ENCODE data around the gene LRRC31.

DNA sequence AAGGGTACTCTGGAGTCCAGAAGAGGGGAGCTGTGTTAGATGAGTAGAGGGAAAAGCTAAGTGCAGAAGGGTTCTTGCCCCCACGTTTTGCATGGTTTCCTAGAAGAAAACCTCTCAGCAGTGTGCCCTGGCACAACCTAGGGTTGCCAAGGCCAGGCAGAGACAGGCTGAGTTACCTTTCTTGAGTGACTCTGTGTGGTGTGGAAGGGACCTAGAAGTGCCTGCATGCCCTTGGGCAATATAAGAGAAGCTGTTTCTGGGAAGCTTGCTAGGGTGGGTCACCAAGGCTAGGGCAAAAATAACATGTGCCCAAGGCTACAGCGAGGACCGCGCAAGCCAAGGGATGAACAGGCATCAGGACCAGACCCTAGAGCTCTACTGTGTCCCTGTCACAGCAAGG is 38.2 kb upstream of the LRRC31 start:
- TF ChIP-seq POLR2A (IDR thresholded peaks at IDR 0.05; ENCODE audit: low read depth, low read length) (no peak), SPI1 (IDR thresholded peaks at IDR 0.05; ENCODE audit: low read depth, low read length) (no peak), POLR2AphosphoS5 (IDR thresholded peaks at IDR 0.05; ENCODE audit: low read depth, low read length) (no peak), POU2F2 (IDR thresholded peaks at IDR 0.05; ENCODE audit: low read depth, low read length) (no peak)

All from GM12891 (cell line).